CD14-positive monocyte (primary cell): Measurements from ENCODE around the gene TNIK. TPM values are rescaled to one million over a fixed set of nuclear protein-coding genes. Genes with fewer than 3 reads are reported as not detected.

Source experiments
- DNase-seq, 3 donors: peaks; one replicate each; pipeline ENCODE4 v3.0.0-alpha.2; 2011 to 2022
- H2AFZ ChIP-seq: 2 replicates; pipeline ENCODE4 v1.6.0; 2012; ENCODE audit warnings: mild to moderate bottlenecking, low read depth, low read length, inconsistent platforms; ENCODE audit not compliant: insufficient read depth, poor library complexity, severe bottlenecking
- H3K27ac ChIP-seq, 2 donors: 1 replicate in 1 of 2; 2 replicates in 1 of 2; pipeline ENCODE4 v1.5.1; 2012 to 2013; ENCODE audit warnings: low read length in 2 of 2, control low read depth in 1 of 2, inconsistent platforms in 1 of 2, low read depth in 1 of 2, mild to moderate bottlenecking in 1 of 2
- H3K27me3 ChIP-seq, 2 donors: one replicate each; pipeline versions ENCODE4 v1.6.0 to v1.6.1; 2011 to 2013; ENCODE audit warnings: low read length in 2 of 2; ENCODE audit not compliant: control insufficient read depth in 2 of 2, insufficient read depth in 2 of 2
- H3K36me3 ChIP-seq, 2 donors: replicated peaks in 1 of 2; 1 replicate in 1 of 2; 2 replicates in 1 of 2; pipeline versions ENCODE4 v1.5.1 to v1.6.1; 2012 to 2013; ENCODE audit warnings: low read length in 2 of 2, control low read depth in 1 of 2, inconsistent platforms in 1 of 2, mild to moderate bottlenecking in 1 of 2; ENCODE audit not compliant: insufficient read depth in 2 of 2, control insufficient read depth in 1 of 2
- H3K4me1 ChIP-seq, 2 donors: 1 replicate in 1 of 2; 2 replicates in 1 of 2; pipeline versions ENCODE4 v1.5.1 to v1.6.1; 2012 to 2013; ENCODE audit warnings: low read length in 2 of 2, control low read depth in 1 of 2, inconsistent platforms in 1 of 2, mild to moderate bottlenecking in 1 of 2, moderate library complexity in 1 of 2; ENCODE audit not compliant: insufficient read depth in 2 of 2, control insufficient read depth in 1 of 2
- H3K4me2 ChIP-seq: replicated peaks from 2 replicates; pipeline ENCODE3; 2012; ENCODE audit warnings: low read length, moderate library complexity, mild to moderate bottlenecking; ENCODE audit not compliant: poor library complexity, severe bottlenecking; ENCODE audit errors: extremely low read depth
- H3K4me3 ChIP-seq, 3 experiments: fragments of 200-600 bp in 1 of 3; sonication (generic) in 1 of 3; replicated peaks in 1 of 3; 1 replicate in 2 of 3; 2 replicates in 1 of 3; pipeline ENCODE4 v1.5.1; 2011 to 2013; ENCODE audit warnings: low read length in 3 of 3, mild to moderate bottlenecking in 3 of 3, control low read depth in 2 of 3, low read depth in 2 of 3, inconsistent platforms in 1 of 3, moderate library complexity in 1 of 3
- H3K79me2 ChIP-seq: 2 replicates; pipeline ENCODE4 v1.6.0; 2012; ENCODE audit warnings: mild to moderate bottlenecking, control low read depth, inconsistent platforms, low read length, moderate library complexity; ENCODE audit not compliant: insufficient read depth
- H3K9ac ChIP-seq: 2 replicates; pipeline ENCODE4 v1.6.0; 2017; ENCODE audit warnings: low read length, mild to moderate bottlenecking; ENCODE audit not compliant: insufficient read depth, poor library complexity, severe bottlenecking
- H3K9me3 ChIP-seq, 2 donors: replicated peaks in 1 of 2; 1 replicate in 1 of 2; 2 replicates in 1 of 2; pipeline versions ENCODE4 v1.5.1 to v1.6.1; 2012 to 2013; ENCODE audit warnings: low read length in 2 of 2, control low read depth in 1 of 2; ENCODE audit not compliant: control insufficient read depth in 1 of 2, insufficient read depth in 1 of 2
- H4K20me1 ChIP-seq: 2 replicates; pipeline ENCODE4 v1.6.0; 2012; ENCODE audit warnings: mild to moderate bottlenecking, low read length, control low read depth, moderate library complexity; ENCODE audit not compliant: insufficient read depth
- H3K27ac Mint-ChIP-seq, 7 donors: one replicate each; pipeline ENCODE4 v1.8.0; 2020; ENCODE audit warnings: mild to moderate bottlenecking in 7 of 7, mixed read lengths in 7 of 7, moderate library complexity in 6 of 7, inconsistent platforms in 2 of 7
- H3K27me3 Mint-ChIP-seq, 3 donors: one replicate each; pipeline ENCODE4 v1.8.0; 2021 to 2022; ENCODE audit warnings: low read depth in 3 of 3, mild to moderate bottlenecking in 3 of 3, mixed read lengths in 3 of 3, moderate library complexity in 3 of 3, inconsistent platforms in 1 of 3
- H3K36me3 Mint-ChIP-seq, 2 donors: one replicate each; pipeline ENCODE4 v1.8.0; 2020; ENCODE audit warnings: mixed read lengths in 2 of 2, inconsistent platforms in 1 of 2, mild to moderate bottlenecking in 1 of 2
- H3K4me1 Mint-ChIP-seq: one replicate; pipeline ENCODE4 v1.8.0; 2020; ENCODE audit warnings: mild to moderate bottlenecking, mixed read lengths
- H3K4me3 Mint-ChIP-seq, 2 donors: one replicate each; pipeline ENCODE4 v1.8.0; 2020; ENCODE audit warnings: mild to moderate bottlenecking in 2 of 2, mixed read lengths in 2 of 2, moderate library complexity in 1 of 2
- H3K9me3 Mint-ChIP-seq, 7 donors: one replicate each; pipeline ENCODE4 v1.8.0; 2020 to 2022; ENCODE audit warnings: mixed read lengths in 7 of 7, mild to moderate bottlenecking in 6 of 7, moderate library complexity in 6 of 7, inconsistent platforms in 2 of 7
- WGBS: methylation state at CpG from one replicate; pipeline ENCODE4 v1.1.5; 2013; ENCODE audit warnings: missing lambda C conversion rate; ENCODE audit not compliant: insufficient coverage; 5-methylcytosine and 5-hydroxymethylcytosine counted together
- intact Hi-C, 2 donors: fragments of 100-400 bp; cut with micrococcal nuclease; formaldehyde crosslinking; loops; one replicate each; pipeline versions ENCODE4 v1.15.0 to v1.15.1; 2023
- polyA plus RNA-seq, 3 donors: library from polyadenylated mRNA; depleted of rRNA in 1 of 3; unstranded in 2 of 3; stranded (reverse) in 1 of 3; fragments of 300-500 nt in 2 of 3; fragments of >200 nt in 1 of 3; fragmentation: Illumina TruSeq in 2 of 3; gene quantifications; 1 replicate in 2 of 3; 2 replicates in 1 of 3; pipeline ENCODE4 v1.2.3, GENCODE V29; 2012 to 2021
- TF ChIP-seq, protein P1 (sequence below): fragments of 200-600 bp; IDR thresholded peaks from one replicate; pipeline ENCODE4 v1.8.0; 2022; ENCODE audit warnings: antibody characterized with exemption, mild to moderate bottlenecking

The TNIK gene
- polyA plus RNA-seq, 3 donors: 0.36 to 1.8 (median 0.75) TPM

DNA sequence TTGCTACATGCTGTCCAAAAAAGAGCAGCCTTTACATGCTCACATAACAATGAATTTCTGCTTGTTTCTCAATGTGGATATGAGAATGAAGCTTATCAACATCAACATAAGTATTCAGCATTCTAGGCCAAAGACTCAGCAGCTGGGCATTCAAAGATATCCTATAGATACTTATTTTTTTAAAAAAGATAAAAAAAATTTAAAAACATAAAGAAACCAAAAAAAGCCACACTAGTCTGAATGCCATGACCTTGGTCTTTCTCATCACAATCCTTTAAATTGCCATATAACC lies 182.0 kb downstream of the TNIK start:
- no peaks in the 10 kb centered on the region for H3K9me3 ChIP-seq
- Mint-ChIP-seq H3K4me1 (no peaks in the 10 kb centered on the region), H3K27me3 (peaks cover 0 to 3% (median 0%) of the 10 kb centered on the region in 3 donors), H3K27ac (no peak overlapping the region), H3K36me3 (no peaks in the 10 kb centered on the region), H3K4me3 (no peak overlapping the region), H3K9me3 (peaks cover 0 to 1% (median 0%) of the 10 kb centered on the region in 7 donors)
- no peak overlapping the region for H3K9ac ChIP-seq
- TF ChIP-seq, protein P1, sequence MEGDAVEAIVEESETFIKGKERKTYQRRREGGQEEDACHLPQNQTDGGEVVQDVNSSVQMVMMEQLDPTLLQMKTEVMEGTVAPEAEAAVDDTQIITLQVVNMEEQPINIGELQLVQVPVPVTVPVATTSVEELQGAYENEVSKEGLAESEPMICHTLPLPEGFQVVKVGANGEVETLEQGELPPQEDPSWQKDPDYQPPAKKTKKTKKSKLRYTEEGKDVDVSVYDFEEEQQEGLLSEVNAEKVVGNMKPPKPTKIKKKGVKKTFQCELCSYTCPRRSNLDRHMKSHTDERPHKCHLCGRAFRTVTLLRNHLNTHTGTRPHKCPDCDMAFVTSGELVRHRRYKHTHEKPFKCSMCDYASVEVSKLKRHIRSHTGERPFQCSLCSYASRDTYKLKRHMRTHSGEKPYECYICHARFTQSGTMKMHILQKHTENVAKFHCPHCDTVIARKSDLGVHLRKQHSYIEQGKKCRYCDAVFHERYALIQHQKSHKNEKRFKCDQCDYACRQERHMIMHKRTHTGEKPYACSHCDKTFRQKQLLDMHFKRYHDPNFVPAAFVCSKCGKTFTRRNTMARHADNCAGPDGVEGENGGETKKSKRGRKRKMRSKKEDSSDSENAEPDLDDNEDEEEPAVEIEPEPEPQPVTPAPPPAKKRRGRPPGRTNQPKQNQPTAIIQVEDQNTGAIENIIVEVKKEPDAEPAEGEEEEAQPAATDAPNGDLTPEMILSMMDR: no peak
- H3K4me3 ChIP-seq: no peak overlapping the region
- no peaks in the 10 kb centered on the region for H4K20me1 ChIP-seq
- H3K27me3 ChIP-seq: no peaks in the 10 kb centered on the region
- no peak for DNase-seq
- no peak overlapping the region for H3K27ac ChIP-seq
- no peaks in the 10 kb centered on the region for H3K4me1 ChIP-seq
- intact Hi-C loops: no loop called here
- H2AFZ ChIP-seq: no peak overlapping the region
- H3K36me3 ChIP-seq: no peaks in the 10 kb centered on the region
- H3K79me2 ChIP-seq: no peaks in the 10 kb centered on the region
- H3K4me2 ChIP-seq: no peak overlapping the region

DNA sequence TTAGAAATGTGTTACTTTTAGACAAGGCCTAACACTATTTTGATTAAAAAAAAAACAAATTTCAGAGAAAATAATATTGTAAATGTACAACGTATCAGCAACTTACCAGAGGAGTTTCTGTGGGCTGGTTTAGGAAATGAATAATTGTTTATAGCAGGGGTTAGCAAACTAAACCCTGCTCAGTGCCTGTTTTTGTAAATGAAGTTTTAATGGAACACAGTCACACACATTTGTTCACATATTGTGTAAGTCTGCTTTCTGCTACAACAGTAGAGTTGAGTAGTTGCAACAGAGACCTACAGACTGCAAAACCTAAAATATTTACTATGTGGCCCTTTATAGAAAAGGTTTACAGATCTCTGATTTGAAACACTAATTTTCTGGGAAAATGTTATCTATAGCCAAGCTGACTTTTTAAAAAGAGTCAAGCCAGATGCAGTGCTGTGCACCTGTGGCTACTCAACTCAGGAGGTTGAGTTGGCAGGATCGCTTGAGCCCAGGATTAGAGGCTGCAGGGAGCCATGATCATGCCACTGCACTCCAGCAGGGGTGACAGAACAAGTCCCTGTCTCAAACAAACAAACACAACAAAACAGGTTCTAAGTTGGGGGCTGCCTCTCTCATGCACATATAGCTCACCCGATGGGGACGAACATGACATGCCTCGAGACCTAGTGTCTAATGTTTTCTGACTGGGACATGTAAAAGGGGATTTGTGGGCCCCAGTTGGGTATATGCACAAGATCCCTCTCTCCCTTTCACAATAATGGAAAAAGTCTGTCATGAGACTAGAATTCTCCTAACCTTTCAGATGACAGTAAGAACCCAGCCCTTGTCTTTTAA lies 182.5 kb downstream of the TNIK start:
- no peaks in the 10 kb centered on the region for H3K79me2 ChIP-seq
- TF ChIP-seq, protein P1: no peak
- H3K27ac Mint-ChIP-seq: peak overlapping the region in 1 of 7 donors; percentile 8
- H3K4me3 ChIP-seq: no peak overlapping the region
- H3K4me1 Mint-ChIP-seq: no peaks in the 10 kb centered on the region
- H3K4me2 ChIP-seq: no peak overlapping the region
- no peak for DNase-seq
- no peak overlapping the region for H3K4me3 Mint-ChIP-seq
- no peak overlapping the region for H2AFZ ChIP-seq
- no peaks in the 10 kb centered on the region for H3K36me3 Mint-ChIP-seq
- no peaks in the 10 kb centered on the region for H3K9me3 ChIP-seq
- no peak overlapping the region for H3K27ac ChIP-seq
- H3K27me3 ChIP-seq: no peaks in the 10 kb centered on the region
- intact Hi-C loops: no loop called here
- H3K9ac ChIP-seq: no peak overlapping the region
- WGBS: 100% methylated on average over 1 of the region's 5 CpGs
- H3K27me3 Mint-ChIP-seq: peaks cover 0 to 3% (median 0%) of the 10 kb centered on the region in 3 donors
- H3K36me3 ChIP-seq: no peaks in the 10 kb centered on the region
- H3K4me1 ChIP-seq: no peaks in the 10 kb centered on the region
- H3K9me3 Mint-ChIP-seq: peaks cover 0 to 1% (median 0%) of the 10 kb centered on the region in 7 donors
- no peaks in the 10 kb centered on the region for H4K20me1 ChIP-seq
